Fibroblast of peridontal ligament (primary cell): Measurements from ENCODE around the gene CNOT3.
"Not testable (repeated sequence)": the region's sequence is repeated elsewhere in the genome, so short reads cannot be mapped to it uniquely, and the experiment has no call there.

Source experiments
- DNase-seq: peaks from one replicate; pipeline ENCODE4 v3.0.0-alpha.2; 2010; ENCODE audit errors: extremely low read depth

Gene CNOT3

DNA sequence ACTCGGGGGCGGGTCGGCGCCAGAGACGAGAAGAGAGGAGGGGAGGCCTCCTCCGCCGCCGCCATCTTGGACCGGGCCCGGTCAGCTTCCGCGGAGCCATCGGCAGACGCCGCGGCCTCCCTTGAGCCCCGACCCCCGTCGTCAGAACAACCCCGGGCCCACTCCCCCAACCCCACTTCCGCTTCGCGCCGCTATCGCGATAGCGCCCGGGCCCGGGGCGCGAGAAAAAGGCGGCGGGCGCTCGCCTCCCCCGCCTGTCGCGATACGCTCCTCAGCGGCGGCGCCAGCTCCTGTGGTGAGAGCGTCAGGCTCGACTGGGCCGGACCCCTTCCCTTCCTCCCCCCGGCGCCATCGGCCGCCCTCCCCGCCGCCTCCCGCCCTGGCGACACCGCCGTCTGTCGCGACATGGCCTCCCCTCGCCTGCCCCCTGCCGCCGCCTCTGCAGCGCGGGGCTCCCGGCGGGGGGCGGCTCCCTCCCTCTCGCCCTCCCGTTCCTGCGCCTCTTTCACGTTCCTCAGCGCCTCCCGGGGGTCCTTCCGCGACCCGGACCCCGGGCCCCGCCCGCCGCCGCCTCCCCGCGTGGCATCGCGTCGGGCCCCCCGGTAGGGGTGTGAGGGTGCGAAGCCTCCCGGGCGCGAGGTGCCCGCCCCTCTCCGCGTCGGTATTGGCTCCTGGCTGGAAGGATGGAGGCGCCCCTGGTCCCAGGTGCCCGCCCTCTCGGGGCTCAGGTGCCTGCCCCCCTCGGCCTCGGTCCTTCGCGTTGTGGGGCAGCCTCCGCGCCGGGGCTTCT, at the start of gene CNOT3:
Gene CNOT3, plus strand, starts transcription at position 64 of the 790 bp plus-strand sequence. CDS start 5,217 bp downstream, outside the sequence.
- DNase-seq = no peak

DNA sequence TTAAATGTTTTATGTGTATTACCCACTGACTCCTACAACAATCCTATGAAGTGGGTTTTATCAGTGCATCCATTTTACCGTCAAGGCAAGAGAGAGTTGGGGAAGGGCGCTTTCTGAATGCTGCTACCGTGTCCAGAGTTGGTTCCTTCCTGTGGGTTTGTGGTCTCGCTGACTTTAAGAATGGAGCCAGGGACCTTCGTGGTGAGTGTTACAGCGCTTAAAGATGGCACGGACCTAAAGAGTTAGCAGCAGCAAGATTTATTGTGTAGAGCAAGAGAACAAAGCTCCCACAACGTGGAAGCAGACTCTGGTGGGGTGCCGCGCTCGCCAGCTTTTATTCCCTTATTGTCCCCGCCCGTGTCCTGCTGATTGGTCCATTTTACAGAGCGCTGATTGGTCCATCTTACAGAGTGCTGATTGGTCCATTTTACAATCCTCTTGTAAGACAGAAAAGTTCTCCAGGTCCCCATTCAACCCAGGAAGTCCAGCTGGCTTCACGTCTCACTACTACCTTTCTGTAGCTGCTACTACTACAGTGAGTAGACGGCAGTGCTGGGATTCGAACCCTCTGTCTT, 43.0 kb upstream of the CNOT3 start:
- no peak for DNase-seq

- DNase-seq = no peak
Measured at GRCh38 chr19:54095136-54095858, 42.3 kb upstream of the CNOT3 start.

GRCh38 chr19:54095859-54096616, 41.5 kb upstream of the CNOT3 start:
- peak; percentile 26 for DNase-seq

GRCh38 chr19:54096617-54097106, 40.9 kb upstream of the CNOT3 start:
- peak; percentile 62 for DNase-seq

- no peak for DNase-seq
Measured at GRCh38 chr19:54099190-54099902, 38.2 kb upstream of the CNOT3 start.

DNA sequence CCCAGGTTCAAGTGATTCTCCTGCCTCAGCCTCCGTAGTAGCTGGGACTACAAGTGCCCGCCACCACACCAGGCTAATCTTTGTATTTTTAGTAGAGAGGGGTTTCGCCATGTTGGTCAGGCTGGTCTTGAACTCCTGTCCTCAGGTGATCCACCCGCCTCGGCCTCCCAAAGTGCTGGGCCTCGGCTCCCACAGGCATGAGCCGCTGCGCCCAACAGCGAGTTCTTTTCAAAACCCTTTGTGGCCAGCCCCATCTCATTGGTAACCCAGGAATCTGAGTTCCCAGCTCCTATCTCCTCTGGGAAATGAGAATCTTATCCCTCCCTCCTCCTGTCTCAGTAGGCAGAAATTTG, 37.7 kb upstream of the CNOT3 start:
- not testable (repeated sequence) for DNase-seq

DNA sequence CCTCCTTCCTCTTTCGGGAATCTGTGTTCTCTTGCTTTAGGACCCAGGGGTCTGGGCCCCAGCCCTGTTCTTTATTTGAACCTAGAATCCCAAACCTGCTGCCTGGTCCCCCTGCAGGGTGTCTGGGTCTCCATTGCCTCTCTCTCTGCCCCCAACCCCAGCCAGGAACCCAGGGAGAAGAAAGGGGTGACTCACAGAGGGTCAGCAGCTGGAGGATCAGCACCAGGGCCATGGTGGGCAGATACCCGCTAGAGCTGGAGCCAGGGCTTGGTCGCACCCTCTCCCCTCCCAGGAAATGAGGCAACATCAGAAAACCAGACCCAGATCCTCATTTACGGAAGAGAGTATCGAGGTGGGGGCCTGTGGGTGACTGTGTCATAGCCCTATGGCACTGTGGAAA, 37.0 kb upstream of the CNOT3 start, which contains the start of gene OSCAR:
Gene OSCAR, minus strand, starts transcription at position 243 of the 400 bp plus-strand sequence. Its CDS starts 11 bp downstream, at position 232.
- no peak for DNase-seq

DNA sequence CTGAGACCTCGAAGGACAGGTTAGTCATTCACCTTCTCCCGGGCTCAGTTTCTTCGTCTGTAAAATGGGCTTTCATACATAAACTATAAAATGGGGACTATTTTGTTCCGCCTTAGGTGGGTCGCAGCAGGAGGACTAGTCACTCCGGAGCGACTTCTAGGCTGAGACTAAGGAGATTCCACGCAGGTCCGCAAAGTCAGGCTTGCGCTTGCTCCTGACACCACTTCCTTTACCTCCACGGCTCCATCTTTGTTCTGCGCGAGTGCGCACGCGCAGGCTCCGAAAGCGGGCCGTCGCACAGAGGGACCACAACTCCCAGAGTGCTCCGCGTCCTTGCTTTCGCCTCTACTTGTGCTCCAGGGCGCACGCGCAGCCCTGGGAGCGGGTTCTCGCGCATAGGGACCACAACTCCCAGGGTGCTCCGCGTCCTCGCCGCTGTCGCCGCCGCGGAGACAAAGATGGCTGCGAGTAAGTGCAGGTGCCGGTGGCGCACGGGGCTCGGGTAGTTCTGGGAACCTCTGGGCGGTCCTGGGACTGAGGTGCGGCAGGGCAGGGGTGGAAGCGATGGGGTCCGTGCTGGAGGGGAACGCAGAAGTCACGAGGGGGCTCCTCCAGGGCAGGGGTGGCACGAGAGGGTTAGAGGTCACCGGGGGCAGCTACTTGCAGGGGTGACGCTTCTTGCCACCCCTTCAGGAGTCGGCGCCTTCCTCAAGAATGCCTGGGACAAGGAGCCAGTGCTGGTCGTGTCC, 35.0 kb upstream of the CNOT3 start, which contains the start of gene NDUFA3:
Gene NDUFA3, plus strand, starts transcription at position 435 of the 749 bp plus-strand sequence. Its CDS starts 24 bp downstream, at position 459.
- peak; percentile 97 for DNase-seq

DNA sequence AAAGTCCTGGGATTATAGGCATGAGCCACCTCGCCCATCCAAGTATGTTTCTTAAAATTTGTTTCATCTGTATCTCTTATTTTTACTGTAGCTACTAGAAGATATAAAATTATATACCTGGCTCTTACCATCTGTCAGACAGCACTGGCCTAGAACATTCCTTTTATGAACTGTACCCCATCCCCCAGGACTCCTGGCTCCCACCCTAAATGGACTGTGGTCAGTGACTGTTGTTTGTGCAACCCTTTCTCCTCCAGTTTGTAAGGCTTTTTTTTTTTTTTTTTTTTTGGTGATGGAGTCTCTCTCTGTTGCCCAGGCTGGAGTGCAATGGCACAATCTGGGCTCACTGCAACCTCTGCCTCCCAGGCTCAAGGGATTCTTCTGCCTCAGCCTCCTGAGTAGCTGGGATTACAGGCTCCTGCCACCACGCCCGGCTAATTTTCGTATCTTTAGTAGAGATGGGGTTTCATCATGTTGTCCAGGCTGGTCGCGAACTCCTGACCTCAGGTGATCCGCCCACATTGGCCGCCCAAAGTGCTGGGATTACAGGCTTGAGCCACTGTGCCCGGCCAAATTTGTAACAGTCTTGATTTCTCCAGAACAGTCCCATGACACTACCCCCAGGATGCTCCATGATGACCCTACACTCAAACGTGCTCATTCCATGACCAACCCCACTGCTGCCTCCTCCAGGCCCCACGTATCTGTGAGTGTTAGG, 32.4 kb upstream of the CNOT3 start:
- no peak for DNase-seq

DNA sequence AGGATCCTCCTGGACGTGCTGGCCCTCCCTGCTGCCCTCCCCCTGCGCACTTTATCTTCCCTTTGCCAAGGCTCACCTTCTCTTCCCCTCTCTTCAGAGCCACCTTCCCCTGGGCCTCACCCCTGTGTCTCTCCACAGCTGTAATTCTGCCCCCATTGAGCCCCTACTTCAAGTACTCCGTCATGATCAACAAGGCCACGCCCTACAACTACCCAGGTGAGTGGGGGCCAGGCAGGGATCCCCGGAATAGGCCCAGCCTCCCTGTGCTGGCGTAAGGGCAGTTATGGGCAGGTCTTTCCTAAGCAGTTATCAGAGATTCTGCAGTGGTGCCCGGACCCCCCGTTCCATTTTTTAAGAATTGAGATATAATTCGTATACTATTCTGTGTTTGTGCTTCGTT, 31.8 kb upstream of the CNOT3 start:
- no peak for DNase-seq

DNA sequence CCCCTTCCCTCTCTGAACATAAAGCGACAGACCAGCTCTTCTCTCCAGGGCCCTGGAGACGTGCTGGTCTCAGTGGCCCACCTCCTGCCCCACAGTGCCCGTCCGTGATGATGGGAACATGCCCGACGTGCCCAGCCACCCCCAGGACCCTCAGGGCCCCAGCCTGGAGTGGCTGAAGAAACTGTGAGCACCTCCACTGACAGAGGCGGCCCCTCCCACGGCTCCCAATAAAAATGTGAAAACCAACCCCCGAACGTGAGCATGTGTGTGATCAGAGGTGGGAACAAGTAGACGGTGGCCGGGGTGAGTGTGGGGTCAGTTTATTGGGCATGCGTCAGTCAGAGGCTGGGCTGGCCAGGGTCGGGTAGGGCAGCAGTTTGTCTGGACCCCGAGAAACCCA, 30.8 kb upstream of the CNOT3 start:
- DNase-seq = no peak

GRCh38 chr19:54107876-54108490, 29.6 kb upstream of the CNOT3 start:
- no peak for DNase-seq

DNA sequence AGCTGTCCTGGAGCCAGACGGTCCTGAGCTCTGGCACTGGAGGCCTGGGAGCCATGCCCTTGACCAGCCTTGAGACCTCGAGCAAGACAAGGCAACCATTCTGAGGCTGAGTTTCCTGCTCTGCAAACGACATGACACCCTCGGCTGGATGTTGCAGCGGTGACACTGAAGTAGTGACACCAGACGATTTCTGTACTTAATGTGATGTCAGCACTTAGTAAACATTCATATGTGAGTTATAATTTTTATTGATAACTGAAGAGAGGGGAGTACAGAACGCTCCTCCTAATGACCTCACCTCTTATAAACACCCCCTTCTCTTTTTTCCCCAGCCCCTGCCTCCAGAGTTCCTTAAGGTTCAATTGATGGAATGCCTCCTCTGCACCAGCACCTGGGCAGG, 29.1 kb upstream of the CNOT3 start:
- DNase-seq = no peak

DNA sequence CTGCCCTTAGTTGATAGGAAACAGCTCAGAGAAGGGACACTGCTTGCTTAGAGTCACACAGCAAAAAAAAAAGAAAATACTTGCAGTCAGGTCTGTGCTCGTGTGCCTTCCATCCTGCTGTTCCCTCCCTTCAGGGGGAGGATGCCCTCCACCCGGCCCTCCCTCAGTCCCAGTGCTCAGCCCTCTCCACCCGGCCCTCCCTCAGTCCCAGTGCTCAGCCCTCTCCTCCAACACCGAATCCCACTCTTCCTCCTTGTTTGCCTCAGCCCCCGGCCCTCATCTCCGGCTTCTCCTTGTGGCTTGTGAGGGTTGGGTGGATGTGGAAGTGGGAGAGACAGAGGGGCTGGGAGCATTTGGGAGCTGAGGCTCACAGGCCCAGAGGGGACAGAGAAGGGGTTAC, 27.9 kb upstream of the CNOT3 start:
- DNase-seq = no peak

DNA sequence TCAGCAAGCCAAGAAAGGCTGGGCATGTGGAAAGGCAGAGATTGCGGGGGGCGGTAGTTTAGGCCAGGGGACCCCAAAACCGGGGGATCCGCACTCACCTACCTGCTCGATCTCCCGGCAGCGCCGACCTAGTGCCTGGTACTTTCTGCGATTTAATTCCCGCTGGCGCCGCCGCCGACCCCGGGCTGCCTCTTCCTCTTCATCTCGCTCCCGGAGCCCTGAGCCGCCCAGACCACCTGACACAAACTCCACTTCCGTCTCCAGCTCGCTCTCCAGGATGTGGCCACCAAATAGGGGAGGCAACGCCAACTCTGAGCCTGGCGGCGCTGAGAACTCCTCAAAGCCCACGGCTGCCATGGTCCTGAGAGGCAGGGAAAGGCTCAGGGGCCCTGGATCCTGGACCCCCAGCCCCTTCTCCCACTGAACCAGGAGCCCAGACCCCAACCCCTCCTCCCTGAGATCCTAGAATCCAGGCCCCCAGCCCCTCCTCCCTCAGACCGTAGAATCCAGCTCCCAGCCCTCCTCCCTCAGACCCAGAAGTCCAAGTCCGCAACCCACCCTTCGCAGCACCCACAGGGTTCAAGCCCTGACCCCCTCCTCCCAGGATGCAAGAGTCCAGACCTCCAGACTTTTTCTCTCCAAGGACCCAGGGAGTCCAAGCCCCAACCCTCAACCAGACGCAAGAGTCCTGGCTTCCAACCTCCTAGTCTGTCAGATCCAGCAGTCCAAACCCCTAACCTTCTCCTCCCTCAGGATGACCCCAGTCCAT, 23.0 kb upstream of the CNOT3 start:
- peak; percentile 30 for DNase-seq

GRCh38 chr19:54115109-54116063, 22.2 kb upstream of the CNOT3 start, which contains the start of the genes PRPF31 and TFPT:
Gene PRPF31, plus strand, starts transcription at chr19:54115754. Its CDS starts 2,525 bp downstream, at chr19:54118279.
Gene TFPT, minus strand, starts transcription at chr19:54115657. Its CDS starts 388 bp downstream, at chr19:54115269.
- peak; percentile 99 for DNase-seq
